Subcutaneous abdominal adipose tissue (tissue), 5 donors: ENCODE results near the gene POMT2.
"Not testable (repeated sequence)": the region's sequence is repeated elsewhere in the genome, so short reads cannot be mapped to it uniquely, and the experiment has no call there.

Experiments
- H3K27ac ChIP-seq: one replicate; pipeline ENCODE4 v1.7.0; 2013; ENCODE audit warnings: low read depth, mild to moderate bottlenecking, inconsistent platforms, low read length, moderate library complexity
- H3K27me3 ChIP-seq, 5 donors: one replicate each; pipeline ENCODE4 v1.7.0; 2013; ENCODE audit warnings: low read length in 5 of 5, inconsistent platforms in 1 of 5; ENCODE audit not compliant: control insufficient read depth in 5 of 5, insufficient read depth in 4 of 5
- H3K36me3 ChIP-seq, 5 donors: one replicate each; pipeline ENCODE4 v1.7.0; 2013; ENCODE audit warnings: low read length in 5 of 5; ENCODE audit not compliant: control insufficient read depth in 5 of 5, insufficient read depth in 5 of 5
- H3K4me1 ChIP-seq, 5 donors: one replicate each; pipeline ENCODE4 v1.7.0; 2013; ENCODE audit warnings: low read length in 5 of 5, mild to moderate bottlenecking in 3 of 5, moderate library complexity in 1 of 5; ENCODE audit not compliant: control insufficient read depth in 5 of 5, insufficient read depth in 5 of 5
- H3K4me3 ChIP-seq, 5 donors: one replicate each; pipeline ENCODE4 v1.7.0; 2013; ENCODE audit warnings: low read length in 5 of 5, low read depth in 1 of 5
- H3K9ac ChIP-seq, 5 donors: one replicate each; pipeline ENCODE4 v1.7.0; 2013; ENCODE audit warnings: low read length in 5 of 5, mild to moderate bottlenecking in 4 of 5, moderate library complexity in 3 of 5
- H3K9me3 ChIP-seq, 5 donors: one replicate each; pipeline ENCODE4 v1.7.0; 2013; ENCODE audit warnings: low read length in 5 of 5; ENCODE audit not compliant: control insufficient read depth in 5 of 5
- donor health status: healthy.
- donor health status: healthy.
- donor health status: healthy.
- donor health status: healthy.
- donor health status: healthy.

POMT2 gene

GRCh38 chr14:77284066-77284465 is 36.6 kb downstream of the POMT2 start:
- H3K4me1 ChIP-seq: no peaks in the 10 kb centered on the region
- H3K4me3 ChIP-seq: no peak overlapping the region
- H3K27ac ChIP-seq: no peak overlapping the region
- H3K9me3 ChIP-seq: no peaks in the 10 kb centered on the region
- H3K27me3 ChIP-seq: no peaks in the 10 kb centered on the region
- peaks cover 34 to 88% (median 85%) of the 10 kb centered on the region in 5 donors for H3K36me3 ChIP-seq
- no peak overlapping the region for H3K9ac ChIP-seq

- H3K36me3 ChIP-seq: peaks cover 29 to 94% (median 89%) of the 10 kb centered on the region in 5 donors
- no peaks in the 10 kb centered on the region for H3K4me1 ChIP-seq
- no peaks in the 10 kb centered on the region for H3K27me3 ChIP-seq
- H3K4me3 ChIP-seq: no peak overlapping the region
- H3K9ac ChIP-seq: no peak overlapping the region
- H3K9me3 ChIP-seq: no peaks in the 10 kb centered on the region
- H3K27ac ChIP-seq: no peak overlapping the region
Measured at GRCh38 chr14:77281852-77282410, 38.8 kb downstream of the POMT2 start.

- not testable (repeated sequence) for H3K27me3 ChIP-seq, H3K27ac ChIP-seq, H3K9me3 ChIP-seq, H3K4me3 ChIP-seq, H3K4me1 ChIP-seq, H3K9ac ChIP-seq
- H3K36me3 ChIP-seq: peaks cover 24 to 94% (median 87%) of the 10 kb centered on the region in 5 donors
Measured at GRCh38 chr14:77280921-77281320, 39.8 kb downstream of the POMT2 start.

DNA sequence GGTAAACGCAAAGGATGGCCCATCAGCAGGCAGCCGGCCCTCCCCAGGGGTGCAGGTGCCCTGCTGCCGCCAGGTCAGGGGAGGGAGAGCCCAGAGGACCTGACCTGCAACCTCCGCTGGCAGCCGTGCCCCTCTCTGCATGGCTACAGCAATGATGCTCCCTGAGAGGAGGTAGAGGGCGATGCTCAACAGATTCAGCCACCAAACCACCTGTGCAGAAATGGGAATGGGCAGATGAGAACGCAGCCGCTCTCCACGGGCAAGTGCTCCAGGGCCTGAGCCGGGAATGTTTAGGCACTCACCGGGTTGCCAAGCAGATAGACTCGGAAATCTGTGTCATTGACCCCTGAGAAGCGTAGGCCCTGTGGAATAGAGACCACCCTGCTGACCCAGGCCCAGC is 41.0 kb downstream of the POMT2 start:
- peaks cover 13 to 83% (median 77%) of the 10 kb centered on the region in 5 donors for H3K36me3 ChIP-seq
- H3K4me1 ChIP-seq: no peaks in the 10 kb centered on the region
- no peak overlapping the region for H3K4me3 ChIP-seq

DNA sequence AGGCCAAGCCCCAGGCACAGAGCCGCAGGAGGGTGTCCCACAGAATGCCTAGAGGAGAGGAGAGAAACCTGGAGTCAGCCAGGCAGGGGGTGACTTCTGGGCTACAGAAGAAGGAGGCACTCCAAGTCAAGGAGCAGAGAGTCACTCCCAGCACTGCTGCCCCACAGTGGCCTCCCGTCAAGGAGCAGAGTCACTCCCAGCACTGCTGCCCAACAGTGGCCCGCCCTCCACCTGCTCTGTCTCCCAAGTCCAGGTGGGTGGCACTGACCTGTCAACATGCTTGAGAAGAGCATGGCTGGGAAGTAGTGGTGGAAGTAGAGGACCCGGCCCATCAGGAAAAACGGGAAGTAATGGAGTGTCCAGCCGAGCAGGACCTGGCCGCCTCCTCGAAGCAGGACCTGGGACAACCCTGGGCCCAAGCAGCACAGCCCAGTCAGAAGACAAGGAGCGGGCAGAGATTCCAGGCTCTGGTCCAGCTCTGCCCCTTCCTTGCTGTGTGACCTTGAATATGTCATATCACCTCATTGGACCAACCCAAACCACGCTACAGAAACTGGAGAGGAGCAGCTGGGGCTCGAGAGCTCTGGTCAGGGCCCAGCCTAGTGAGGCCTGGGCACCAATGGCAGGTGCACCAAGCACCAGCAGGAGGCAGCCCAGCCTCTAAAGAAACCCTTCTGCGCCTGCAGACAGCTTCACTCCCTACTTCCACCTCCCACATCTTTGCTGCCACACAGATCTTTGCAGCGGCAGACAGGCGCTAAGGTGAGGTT is 42.0 kb downstream of the POMT2 start:
- H3K4me1 ChIP-seq: no peaks in the 10 kb centered on the region
- no peaks in the 10 kb centered on the region for H3K9me3 ChIP-seq
- no peak overlapping the region for H3K9ac ChIP-seq
- H3K27me3 ChIP-seq: no peaks in the 10 kb centered on the region
- no peak overlapping the region for H3K27ac ChIP-seq
- no peak overlapping the region for H3K4me3 ChIP-seq
- H3K36me3 ChIP-seq: peaks cover 11 to 72% (median 66%) of the 10 kb centered on the region in 5 donors

More for the DNA sequence above, 41.0 kb downstream of the POMT2 start:
- Histone ChIP-seq H3K27me3 (no peaks in the 10 kb centered on the region), H3K27ac (no peak overlapping the region), H3K9ac (no peak overlapping the region), H3K9me3 (no peaks in the 10 kb centered on the region)

GRCh38 chr14:77276959-77277358 is 43.7 kb downstream of the POMT2 start:
- Histone ChIP-seq H3K4me1 (peaks cover 0 to 2% (median 0%) of the 10 kb centered on the region in 5 donors), H3K9me3 (no peaks in the 10 kb centered on the region), H3K27me3 (peaks cover 0 to 7% (median 3%) of the 10 kb centered on the region in 5 donors), H3K9ac (no peak overlapping the region), H3K27ac (no peak overlapping the region), H3K4me3 (no peak overlapping the region), H3K36me3 (peaks cover 2 to 57% (median 52%) of the 10 kb centered on the region in 5 donors)

- Histone ChIP-seq H3K36me3 (peaks cover 2 to 51% (median 47%) of the 10 kb centered on the region in 5 donors), H3K27ac (no peak overlapping the region), H3K9me3 (no peaks in the 10 kb centered on the region), H3K4me3 (no peak overlapping the region), H3K27me3 (peaks cover 1 to 8% (median 4%) of the 10 kb centered on the region in 5 donors), H3K4me1 (peaks cover 0 to 2% (median 0%) of the 10 kb centered on the region in 5 donors), H3K9ac (no peak overlapping the region)
Measured at GRCh38 chr14:77276295-77276935, 44.3 kb downstream of the POMT2 start.

GRCh38 chr14:77275601-77276017 is 45.1 kb downstream of the POMT2 start:
- Histone ChIP-seq H3K9ac (no peak overlapping the region), H3K4me3 (no peak overlapping the region), H3K27ac (no peak overlapping the region), H3K27me3 (peaks cover 5 to 14% (median 7%) of the 10 kb centered on the region in 5 donors), H3K9me3 (no peaks in the 10 kb centered on the region), H3K36me3 (peaks cover 0 to 47% (median 44%) of the 10 kb centered on the region in 5 donors), H3K4me1 (peaks cover 0 to 2% (median 0%) of the 10 kb centered on the region in 5 donors)

DNA sequence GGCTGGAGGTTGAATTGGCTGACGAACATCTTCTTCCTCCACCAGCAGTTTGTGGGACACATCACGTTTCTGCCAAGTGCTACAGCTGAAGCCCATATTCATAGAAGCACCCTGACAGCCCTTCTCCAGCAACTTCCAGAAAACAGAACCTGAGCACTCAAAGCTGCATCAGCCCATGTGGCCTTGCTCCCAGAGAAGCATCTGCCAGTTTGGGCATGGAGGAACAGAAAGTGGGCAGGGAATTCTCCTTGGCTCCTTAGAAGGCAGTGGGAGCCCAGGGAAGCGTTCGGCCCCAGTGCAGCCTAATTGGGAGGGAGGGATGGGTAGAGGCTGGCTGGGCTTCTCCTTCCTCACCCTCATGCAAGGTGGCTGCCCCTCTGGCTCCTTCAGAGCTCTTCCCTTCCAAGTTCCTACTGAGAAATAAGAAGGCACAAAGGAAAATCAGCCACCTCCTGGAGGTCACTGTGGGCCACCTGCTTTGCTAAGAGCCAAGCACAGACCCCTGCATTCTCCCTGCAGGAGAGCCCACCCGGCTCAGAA is 45.6 kb downstream of the POMT2 start:
- H3K9ac ChIP-seq: no peak overlapping the region
- peaks cover 0 to 42% (median 39%) of the 10 kb centered on the region in 5 donors for H3K36me3 ChIP-seq
- no peaks in the 10 kb centered on the region for H3K9me3 ChIP-seq
- no peak overlapping the region for H3K4me3 ChIP-seq
- H3K27me3 ChIP-seq: peaks cover 5 to 19% (median 12%) of the 10 kb centered on the region in 5 donors
- H3K4me1 ChIP-seq: peaks cover 0 to 2% (median 0%) of the 10 kb centered on the region in 5 donors
- no peak overlapping the region for H3K27ac ChIP-seq
